T-cell (primary cell): ENCODE measurements around the gene C2CD2L. TPM values are rescaled to one million over a fixed set of nuclear protein-coding genes. Genes with fewer than 3 reads are reported as not detected.
"Not testable (repeated sequence)": the region's sequence is repeated elsewhere in the genome, so short reads cannot be mapped to it uniquely, and the experiment has no call there.

Experiments
- ATAC-seq, 4 experiments: fragments of 200-7000 bp in 3 of 4; fragments of 150-1000 bp in 1 of 4; cut with Tn5 transposase; replicated peaks in 1 of 4; 1 replicate in 3 of 4; 2 replicates in 1 of 4; pipeline ENCODE4 v1.10.0; 2021; ENCODE audit warnings: moderate library complexity in 3 of 4, mild to moderate bottlenecking in 2 of 4, moderate number of reproducible peaks in 1 of 4
- CTCF ChIA-PET, 2 donors: fragments of 300-600 bp; sonication (Branson Sonifier 250); formaldehyde crosslinking; loops; one replicate each; lab custom pipeline; 2022; ENCODE audit warnings: antibody characterized with exemption in 2 of 2; lab: Charles Lee
- POLR2A ChIA-PET, 2 donors: fragments of 300-600 bp; sonication (Branson Sonifier 250); formaldehyde crosslinking; loops; one replicate each; lab custom pipeline; 2022; ENCODE audit warnings: antibody characterized with exemption in 2 of 2; lab: Charles Lee
- DNase-seq, 35 experiments: peaks; one replicate each; pipeline versions ENCODE4 v3.0.0 to v3.0.0-alpha.2; 2013 to 2023
- H3K27ac ChIP-seq: one replicate; pipeline ENCODE4 v1.5.1; 2013; ENCODE audit warnings: low read length
- H3K27me3 ChIP-seq, 2 experiments: replicated peaks in 1 of 2; 1 replicate in 1 of 2; 2 replicates in 1 of 2; pipeline versions ENCODE4 v1.6.1 to v1.7.0; 2013; ENCODE audit warnings: low read length in 1 of 2, mixed read lengths in 1 of 2; ENCODE audit not compliant: control insufficient read depth in 2 of 2, insufficient read depth in 2 of 2; ENCODE audit errors: extremely low read depth in 1 of 2
- H3K36me3 ChIP-seq, 2 donors: 1 replicate in 1 of 2; 2 replicates in 1 of 2; pipeline versions ENCODE4 v1.6.1 to v1.7.0; 2013; ENCODE audit warnings: low read length in 1 of 2; ENCODE audit not compliant: control insufficient read depth in 2 of 2, insufficient read depth in 1 of 2; ENCODE audit errors: extremely low read depth in 1 of 2
- H3K4me1 ChIP-seq, 2 experiments: 1 replicate in 1 of 2; 2 replicates in 1 of 2; pipeline versions ENCODE4 v1.6.1 to v1.7.0; 2013; ENCODE audit warnings: low read length in 2 of 2, mixed read lengths in 1 of 2; ENCODE audit not compliant: insufficient read depth in 2 of 2, control insufficient read depth in 1 of 2; ENCODE audit errors: extremely low read depth in 1 of 2
- H3K4me3 ChIP-seq, 2 donors: 1 replicate in 1 of 2; 2 replicates in 1 of 2; pipeline versions ENCODE4 v1.5.1 to v1.7.0; 2013; ENCODE audit warnings: mild to moderate bottlenecking in 2 of 2, low read length in 1 of 2, moderate library complexity in 1 of 2; ENCODE audit not compliant: control insufficient read depth in 1 of 2; ENCODE audit errors: extremely low read depth in 1 of 2
- H3K9me3 ChIP-seq: 2 replicates; pipeline ENCODE4 v1.7.0; 2013
- H3K27ac Mint-ChIP-seq, 2 donors: one replicate each; pipeline ENCODE4 v1.8.0; 2020 to 2021; ENCODE audit warnings: mild to moderate bottlenecking in 2 of 2, mixed read lengths in 2 of 2
- H3K27me3 Mint-ChIP-seq, 2 donors: one replicate each; pipeline ENCODE4 v1.8.0; 2021 to 2022; ENCODE audit warnings: mixed read lengths in 2 of 2
- H3K36me3 Mint-ChIP-seq: one replicate; pipeline ENCODE4 v1.8.0; 2021; ENCODE audit warnings: mixed read lengths
- H3K4me1 Mint-ChIP-seq, 3 donors: one replicate each; pipeline ENCODE4 v1.8.0; 2020 to 2022; ENCODE audit warnings: mixed read lengths in 3 of 3, mild to moderate bottlenecking in 1 of 3
- H3K4me3 Mint-ChIP-seq, 3 donors: one replicate each; pipeline ENCODE4 v1.8.0; 2020 to 2022; ENCODE audit warnings: mild to moderate bottlenecking in 3 of 3, mixed read lengths in 3 of 3, moderate library complexity in 3 of 3
- H3K9me3 Mint-ChIP-seq, 3 donors: one replicate each; pipeline ENCODE4 v1.8.0; 2020 to 2022; ENCODE audit warnings: mixed read lengths in 3 of 3
- WGBS: methylation state at CpG from one replicate; pipeline ENCODE4 v1.1.5; 2013; ENCODE audit warnings: missing lambda C conversion rate; ENCODE audit not compliant: insufficient coverage; 5-methylcytosine and 5-hydroxymethylcytosine counted together
- total RNA-seq, 35 experiments: library from RNA in 6 of 35; stranded (reverse) in 6 of 35; fragments of 120-200 nt in 1 of 35; gene quantifications; one replicate each; pipeline versions ENCODE4 v1.2.1 to v1.2.4 and lab custom pipeline; 2013 to 2026

C2CD2L gene
- total RNA-seq (10 to 100 TPM; 18.9 to 36.4 (median 30.6) TPM), total RNA-seq (lab: John Stamatoyannopoulos, UW) (11.0 to 59.4 (median 37.9) reads per million in 29 experiments)
- 14.5 TPM for total RNA-seq (2013)

- Mint-ChIP-seq H3K27me3 (no peaks in the 10 kb centered on the region), H3K9me3 (no peaks in the 10 kb centered on the region), H3K27ac (peak within 1 kb of the TSS; percentile 86 to 89), H3K36me3 (peaks cover 15% of the 10 kb centered on the region), H3K4me3 (peak within 1 kb of the TSS; percentile 81 to 94 (median 92)), H3K4me1 (peaks cover 49 to 61% (median 57%) of the 10 kb centered on the region in 3 donors)
- Histone ChIP-seq H3K27ac (peak within 1 kb of the TSS; percentile 52), H3K4me1 (peaks cover 16 to 51% of the 10 kb centered on the region in 2 experiments), H3K9me3 (no peaks in the 10 kb centered on the region), H3K4me3 (peak within 1 kb of the TSS; percentile 69 to 83), H3K36me3 (peaks cover 5 to 20% of the 10 kb centered on the region in 2 donors), H3K27me3 (no peaks in the 10 kb centered on the region)
- ChIA-PET CTCF (interaction anchor here in 1 of 2 donors (0.6 to 1.4 kb wide), 9 partner anchors 8 to 231 kb away, joined by 3 to 8 read pairs (median 5); partner anchors contain the start of genes HINFP and VPS11), POLR2A (interaction anchor here (0.5 to 2.1 kb wide), 6 partner anchors 12 to 121 kb away, joined by 5 to 9 read pairs (median 8); partner anchors contain the start of genes HINFP (in 1 of the 2), HMBS (in 1 of the 2) and VPS11 (in 1 of the 2))
- WGBS = under 1% methylated on average over 40 of the region's 49 CpGs
- DNase-seq = peak; percentile 68 to 94 (median 83)
- peak; percentile 88 to 93 (median 89) for ATAC-seq
Measured at GRCh38 chr11:119106564-119107537, at the start of gene C2CD2L. TSS of gene C2CD2L (plus strand) at chr11:119107344. CDS start at chr11:119107742, 398 bp downstream.

GRCh38 chr11:119059128-119059527 lies 48.0 kb upstream of the C2CD2L start:
- CTCF ChIA-PET, H3K9me3 Mint-ChIP-seq, H3K27ac Mint-ChIP-seq, H3K9me3 ChIP-seq, H3K27ac ChIP-seq, H3K27me3 ChIP-seq, ATAC-seq, DNase-seq, POLR2A ChIA-PET, H3K27me3 Mint-ChIP-seq, H3K4me3 ChIP-seq: not testable (repeated sequence)
- peaks cover 17% of the 10 kb centered on the region for H3K36me3 Mint-ChIP-seq
- H3K4me3 Mint-ChIP-seq = peak overlapping the region in 1 of 3 donors; percentile 31
- Histone ChIP-seq H3K36me3 (peaks cover 13 to 14% of the 10 kb centered on the region in 2 donors), H3K4me1 (peaks cover 12 to 27% of the 10 kb centered on the region in 2 experiments)
- no CpG with 5 or more reads among the region's 35 CpGs for WGBS
- peaks cover 29 to 40% (median 35%) of the 10 kb centered on the region in 3 donors for H3K4me1 Mint-ChIP-seq

GRCh38 chr11:119061256-119061655 lies 45.9 kb upstream of the C2CD2L start:
- Mint-ChIP-seq H3K4me3 (no peak overlapping the region), H3K9me3 (no peaks in the 10 kb centered on the region), H3K36me3 (peaks cover under 1% of the 10 kb centered on the region), H3K27ac (no peak overlapping the region), H3K4me1 (peaks cover 29 to 36% (median 34%) of the 10 kb centered on the region in 3 donors), H3K27me3 (no peaks in the 10 kb centered on the region)
- ATAC-seq = no peak
- Histone ChIP-seq H3K9me3 (no peaks in the 10 kb centered on the region), H3K36me3 (no peaks in the 10 kb centered on the region), H3K4me3 (no peak overlapping the region), H3K4me1 (peaks cover 8 to 24% of the 10 kb centered on the region in 2 experiments), H3K27me3 (no peaks in the 10 kb centered on the region), H3K27ac (no peak overlapping the region)
- CTCF ChIA-PET = interaction anchor here (0.7 kb wide), 3 partner anchors 18 to 108 kb away, joined by 3 to 10 read pairs (median 6); no protein-coding TSS in a partner anchor
- POLR2A ChIA-PET = interaction anchor here in 1 of 2 donors (0.6 kb wide), 1 partner anchor 24 kb away, joined by 5 read pairs; no protein-coding TSS in a partner anchor
- DNase-seq = no peak
- WGBS = 100% methylated on average over 2 of the region's 3 CpGs

- ATAC-seq = no peak
- H3K27me3 Mint-ChIP-seq = no peaks in the 10 kb centered on the region
Measured at GRCh38 chr11:119062779-119063178, 44.4 kb upstream of the C2CD2L start.

GRCh38 chr11:119065369-119065768 lies 41.8 kb upstream of the C2CD2L start:
- POLR2A ChIA-PET = interaction anchor here in 1 of 2 donors (1.0 kb wide), 1 partner anchor 37 kb away, joined by 3 read pairs; no protein-coding TSS in a partner anchor
- H3K27me3 ChIP-seq = no peaks in the 10 kb centered on the region
- H3K4me1 ChIP-seq = peaks cover 16 to 33% of the 10 kb centered on the region in 2 experiments
- Mint-ChIP-seq H3K36me3 (peaks cover 12% of the 10 kb centered on the region), H3K27me3 (no peaks in the 10 kb centered on the region), H3K9me3 (no peaks in the 10 kb centered on the region), H3K4me3 (peak overlapping the region; percentile 28 to 97 (median 96)), H3K27ac (peak overlapping the region; percentile 60 to 77), H3K4me1 (peaks cover 41 to 53% (median 44%) of the 10 kb centered on the region in 3 donors)
- peak overlapping the region; percentile 8 for H3K27ac ChIP-seq
- CTCF ChIA-PET = interaction anchor here in 1 of 2 donors (1.0 kb wide), 1 partner anchor 141 kb away, joined by 4 read pairs; the partner anchor contains the start of gene CBL
- no peak overlapping the region for H3K4me3 ChIP-seq
- peaks cover 6 to 9% of the 10 kb centered on the region in 2 donors for H3K36me3 ChIP-seq
- H3K9me3 ChIP-seq = no peaks in the 10 kb centered on the region
- ATAC-seq = no peak
- peak in 32 of 35 experiments; percentile 2 to 70 (median 36) for DNase-seq
- 31% methylated on average over 2 of the region's 4 CpGs for WGBS

More at GRCh38 chr11:119062779-119063178, 44.4 kb upstream of the C2CD2L start:
- peaks cover 12 to 27% of the 10 kb centered on the region in 2 experiments for H3K4me1 ChIP-seq
- DNase-seq = no peak
- Mint-ChIP-seq H3K36me3 (no peaks in the 10 kb centered on the region), H3K9me3 (no peaks in the 10 kb centered on the region), H3K4me3 (no peak overlapping the region), H3K27ac (no peak overlapping the region), H3K4me1 (peaks cover 39 to 43% (median 39%) of the 10 kb centered on the region in 3 donors)
- WGBS = 100% methylated on average over 1 of the region's 5 CpGs
- H3K27me3 ChIP-seq = no peaks in the 10 kb centered on the region
- H3K9me3 ChIP-seq = no peaks in the 10 kb centered on the region
- CTCF ChIA-PET = no interaction called here
- no peak overlapping the region for H3K4me3 ChIP-seq
- no peaks in the 10 kb centered on the region for H3K36me3 ChIP-seq
- POLR2A ChIA-PET = interaction anchor here in 1 of 2 donors (0.6 kb wide), 2 partner anchors 7 to 136 kb away, joined by 3 to 5 read pairs; no protein-coding TSS in a partner anchor
- no peak overlapping the region for H3K27ac ChIP-seq
